ENCODE results near the gene SLC34A1. TPM values are rescaled to one million over a fixed set of nuclear protein-coding genes. Genes with fewer than 3 reads are reported as not detected.

SLC34A1 gene
- total and polyA plus RNA-seq, 2 of the 13 experiments (the other 11 are each of a cell fraction or from before 2014, with no cell fraction given) = 0.03 to 0.20 TPM

DNA sequence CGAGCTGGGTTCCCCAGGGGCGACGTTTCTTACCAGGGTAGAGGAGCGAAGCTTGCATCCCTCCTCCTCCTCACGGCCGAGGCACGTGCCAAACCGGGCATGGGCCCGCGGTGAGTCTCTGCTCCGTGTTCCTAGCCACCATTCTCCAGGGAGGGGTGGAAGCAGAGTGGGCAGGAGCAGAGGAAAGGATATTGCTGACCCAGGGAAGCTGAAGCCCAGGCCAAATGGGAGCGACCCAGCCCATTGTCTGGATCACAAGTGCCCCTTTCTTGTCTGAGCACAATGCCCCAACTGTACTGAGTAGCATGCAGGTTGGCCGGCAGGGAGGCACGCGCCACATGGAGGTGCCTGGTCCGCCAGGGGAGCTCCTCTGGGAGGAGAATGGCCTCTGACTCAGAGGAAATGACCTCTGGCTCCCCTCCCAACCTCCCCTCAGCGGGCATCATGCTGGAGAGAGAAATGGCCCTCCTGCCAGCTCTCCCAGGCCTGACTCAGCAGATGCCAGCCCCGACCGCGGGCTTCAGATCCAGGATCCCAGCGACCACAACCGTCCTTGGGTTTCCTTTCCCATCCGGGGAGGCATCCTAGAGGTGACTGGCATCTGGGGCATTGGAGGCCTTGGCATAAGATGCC, 63.5 kb downstream of the SLC34A1 start (continued):
- TF ChIP-seq, protein P1, sequence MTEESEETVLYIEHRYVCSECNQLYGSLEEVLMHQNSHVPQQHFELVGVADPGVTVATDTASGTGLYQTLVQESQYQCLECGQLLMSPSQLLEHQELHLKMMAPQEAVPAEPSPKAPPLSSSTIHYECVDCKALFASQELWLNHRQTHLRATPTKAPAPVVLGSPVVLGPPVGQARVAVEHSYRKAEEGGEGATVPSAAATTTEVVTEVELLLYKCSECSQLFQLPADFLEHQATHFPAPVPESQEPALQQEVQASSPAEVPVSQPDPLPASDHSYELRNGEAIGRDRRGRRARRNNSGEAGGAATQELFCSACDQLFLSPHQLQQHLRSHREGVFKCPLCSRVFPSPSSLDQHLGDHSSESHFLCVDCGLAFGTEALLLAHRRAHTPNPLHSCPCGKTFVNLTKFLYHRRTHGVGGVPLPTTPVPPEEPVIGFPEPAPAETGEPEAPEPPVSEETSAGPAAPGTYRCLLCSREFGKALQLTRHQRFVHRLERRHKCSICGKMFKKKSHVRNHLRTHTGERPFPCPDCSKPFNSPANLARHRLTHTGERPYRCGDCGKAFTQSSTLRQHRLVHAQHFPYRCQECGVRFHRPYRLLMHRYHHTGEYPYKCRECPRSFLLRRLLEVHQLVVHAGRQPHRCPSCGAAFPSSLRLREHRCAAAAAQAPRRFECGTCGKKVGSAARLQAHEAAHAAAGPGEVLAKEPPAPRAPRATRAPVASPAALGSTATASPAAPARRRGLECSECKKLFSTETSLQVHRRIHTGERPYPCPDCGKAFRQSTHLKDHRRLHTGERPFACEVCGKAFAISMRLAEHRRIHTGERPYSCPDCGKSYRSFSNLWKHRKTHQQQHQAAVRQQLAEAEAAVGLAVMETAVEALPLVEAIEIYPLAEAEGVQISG (CRISPR knock-in tag; IDR thresholded peaks at IDR 0.05) = peak; percentile 50
- TF ChIP-seq ZC3H13 (CRISPR knock-in tag; IDR thresholded peaks at IDR 0.05) = 0 out of 2 replicates have a peak, but pooled peaks have one; percentile 35
- TF ChIP-seq, protein P2, sequence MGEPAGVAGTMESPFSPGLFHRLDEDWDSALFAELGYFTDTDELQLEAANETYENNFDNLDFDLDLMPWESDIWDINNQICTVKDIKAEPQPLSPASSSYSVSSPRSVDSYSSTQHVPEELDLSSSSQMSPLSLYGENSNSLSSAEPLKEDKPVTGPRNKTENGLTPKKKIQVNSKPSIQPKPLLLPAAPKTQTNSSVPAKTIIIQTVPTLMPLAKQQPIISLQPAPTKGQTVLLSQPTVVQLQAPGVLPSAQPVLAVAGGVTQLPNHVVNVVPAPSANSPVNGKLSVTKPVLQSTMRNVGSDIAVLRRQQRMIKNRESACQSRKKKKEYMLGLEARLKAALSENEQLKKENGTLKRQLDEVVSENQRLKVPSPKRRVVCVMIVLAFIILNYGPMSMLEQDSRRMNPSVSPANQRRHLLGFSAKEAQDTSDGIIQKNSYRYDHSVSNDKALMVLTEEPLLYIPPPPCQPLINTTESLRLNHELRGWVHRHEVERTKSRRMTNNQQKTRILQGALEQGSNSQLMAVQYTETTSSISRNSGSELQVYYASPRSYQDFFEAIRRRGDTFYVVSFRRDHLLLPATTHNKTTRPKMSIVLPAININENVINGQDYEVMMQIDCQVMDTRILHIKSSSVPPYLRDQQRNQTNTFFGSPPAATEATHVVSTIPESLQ (CRISPR knock-in tag; conservative IDR thresholded peaks at IDR 0.05) = no peak
- 0 out of 2 replicates have a peak, but pooled peaks have one; percentile 21 for TF ChIP-seq HMG20B (CRISPR knock-in tag; conservative IDR thresholded peaks at IDR 0.05)
- TF ChIP-seq BHLHE40 (IDR thresholded peaks at IDR 0.05; ENCODE audit: low read length) = peak; percentile 85
- no peak for TF ChIP-seq TBX3 (IDR thresholded peaks at IDR 0.05; ENCODE audit: borderline replicate concordance)
- TF ChIP-seq ZNF879 (CRISPR knock-in tag; IDR thresholded peaks at IDR 0.05) = no peak
- no peak for TF ChIP-seq BRD4 (CRISPR knock-in tag; IDR thresholded peaks at IDR 0.05)
- peak; percentile 20; the same call in 1 of the 2 replicates for TF ChIP-seq BCL6 (CRISPR knock-in tag; IDR thresholded peaks at IDR 0.05)
- TF ChIP-seq, protein P3, sequence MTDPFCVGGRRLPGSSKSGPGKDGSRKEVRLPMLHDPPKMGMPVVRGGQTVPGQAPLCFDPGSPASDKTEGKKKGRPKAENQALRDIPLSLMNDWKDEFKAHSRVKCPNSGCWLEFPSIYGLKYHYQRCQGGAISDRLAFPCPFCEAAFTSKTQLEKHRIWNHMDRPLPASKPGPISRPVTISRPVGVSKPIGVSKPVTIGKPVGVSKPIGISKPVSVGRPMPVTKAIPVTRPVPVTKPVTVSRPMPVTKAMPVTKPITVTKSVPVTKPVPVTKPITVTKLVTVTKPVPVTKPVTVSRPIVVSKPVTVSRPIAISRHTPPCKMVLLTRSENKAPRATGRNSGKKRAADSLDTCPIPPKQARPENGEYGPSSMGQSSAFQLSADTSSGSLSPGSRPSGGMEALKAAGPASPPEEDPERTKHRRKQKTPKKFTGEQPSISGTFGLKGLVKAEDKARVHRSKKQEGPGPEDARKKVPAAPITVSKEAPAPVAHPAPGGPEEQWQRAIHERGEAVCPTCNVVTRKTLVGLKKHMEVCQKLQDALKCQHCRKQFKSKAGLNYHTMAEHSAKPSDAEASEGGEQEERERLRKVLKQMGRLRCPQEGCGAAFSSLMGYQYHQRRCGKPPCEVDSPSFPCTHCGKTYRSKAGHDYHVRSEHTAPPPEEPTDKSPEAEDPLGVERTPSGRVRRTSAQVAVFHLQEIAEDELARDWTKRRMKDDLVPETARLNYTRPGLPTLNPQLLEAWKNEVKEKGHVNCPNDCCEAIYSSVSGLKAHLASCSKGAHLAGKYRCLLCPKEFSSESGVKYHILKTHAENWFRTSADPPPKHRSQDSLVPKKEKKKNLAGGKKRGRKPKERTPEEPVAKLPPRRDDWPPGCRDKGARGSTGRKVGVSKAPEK (CRISPR knock-in tag; IDR thresholded peaks at IDR 0.05; ENCODE audit: borderline replicate concordance) = no peak
- no peak; the same call in 1 of the 2 replicates for TF ChIP-seq RBFOX2 (IDR thresholded peaks at IDR 0.05; ENCODE audit: low read depth, low read length)
- no peak for TF ChIP-seq FOXC1 (CRISPR knock-in tag; IDR thresholded peaks at IDR 0.05; ENCODE audit: borderline replicate concordance)
- TF ChIP-seq ZNF431 (CRISPR knock-in tag; IDR thresholded peaks at IDR 0.05; ENCODE audit: borderline replicate concordance, low read depth) = no peak
- peak; percentile 62; the same call in 1 of the 2 replicates for TF ChIP-seq ZNF430 (CRISPR knock-in tag; IDR thresholded peaks at IDR 0.05)
- TF ChIP-seq HOXA5 (CRISPR knock-in tag; IDR thresholded peaks at IDR 0.05) = no peak
- TF ChIP-seq ZNF589 (CRISPR knock-in tag; conservative IDR thresholded peaks at IDR 0.05) = 0 out of 2 replicates have a peak, but pooled peaks have one; percentile 32
- peak; percentile 57; the same call in 1 of the 2 replicates for TF ChIP-seq FOXA3 (CRISPR knock-in tag; IDR thresholded peaks at IDR 0.05)
- TF ChIP-seq ZNF550 (CRISPR knock-in tag; IDR thresholded peaks at IDR 0.05; ENCODE audit: borderline replicate concordance) = no peak
- TF ChIP-seq, protein P4, sequence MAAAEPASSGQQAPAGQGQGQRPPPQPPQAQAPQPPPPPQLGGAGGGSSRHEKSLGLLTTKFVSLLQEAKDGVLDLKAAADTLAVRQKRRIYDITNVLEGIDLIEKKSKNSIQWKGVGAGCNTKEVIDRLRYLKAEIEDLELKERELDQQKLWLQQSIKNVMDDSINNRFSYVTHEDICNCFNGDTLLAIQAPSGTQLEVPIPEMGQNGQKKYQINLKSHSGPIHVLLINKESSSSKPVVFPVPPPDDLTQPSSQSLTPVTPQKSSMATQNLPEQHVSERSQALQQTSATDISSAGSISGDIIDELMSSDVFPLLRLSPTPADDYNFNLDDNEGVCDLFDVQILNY (CRISPR knock-in tag; conservative IDR thresholded peaks at IDR 0.05) = no peak
- no peak for TF ChIP-seq RBM39 (IDR thresholded peaks at IDR 0.05; ENCODE audit: low read depth, low read length, poor library complexity, severe bottlenecking)
- TF ChIP-seq NFKB2 (CRISPR knock-in tag; IDR thresholded peaks at IDR 0.05; ENCODE audit: borderline replicate concordance) = no peak
- TF ChIP-seq PAX8 (CRISPR knock-in tag; IDR thresholded peaks at IDR 0.05; ENCODE audit: borderline replicate concordance) = no peak
